Stimulated activated naive CD8-positive, alpha-beta T cell treated with anti-CD3 and anti-CD28 coated beads, Interleukin-15, Interleukin-2, amounts not matched to agents 100 U/mL and 50 U/mL, for 24 hours (primary cell): ENCODE measurements around the gene PGS1.

Source experiments
- ATAC-seq: fragments of 150-1000 bp; cut with Tn5 transposase; one replicate; pipeline ENCODE4 v1.10.0; 2021
- DNase-seq: peaks from one replicate; pipeline ENCODE4 v3.0.0; 2021

Gene PGS1

GRCh38 chr17:78365561-78366108, 12.8 kb upstream of the PGS1 start:
- DNase-seq (no peak), ATAC-seq (no peak)

DNA sequence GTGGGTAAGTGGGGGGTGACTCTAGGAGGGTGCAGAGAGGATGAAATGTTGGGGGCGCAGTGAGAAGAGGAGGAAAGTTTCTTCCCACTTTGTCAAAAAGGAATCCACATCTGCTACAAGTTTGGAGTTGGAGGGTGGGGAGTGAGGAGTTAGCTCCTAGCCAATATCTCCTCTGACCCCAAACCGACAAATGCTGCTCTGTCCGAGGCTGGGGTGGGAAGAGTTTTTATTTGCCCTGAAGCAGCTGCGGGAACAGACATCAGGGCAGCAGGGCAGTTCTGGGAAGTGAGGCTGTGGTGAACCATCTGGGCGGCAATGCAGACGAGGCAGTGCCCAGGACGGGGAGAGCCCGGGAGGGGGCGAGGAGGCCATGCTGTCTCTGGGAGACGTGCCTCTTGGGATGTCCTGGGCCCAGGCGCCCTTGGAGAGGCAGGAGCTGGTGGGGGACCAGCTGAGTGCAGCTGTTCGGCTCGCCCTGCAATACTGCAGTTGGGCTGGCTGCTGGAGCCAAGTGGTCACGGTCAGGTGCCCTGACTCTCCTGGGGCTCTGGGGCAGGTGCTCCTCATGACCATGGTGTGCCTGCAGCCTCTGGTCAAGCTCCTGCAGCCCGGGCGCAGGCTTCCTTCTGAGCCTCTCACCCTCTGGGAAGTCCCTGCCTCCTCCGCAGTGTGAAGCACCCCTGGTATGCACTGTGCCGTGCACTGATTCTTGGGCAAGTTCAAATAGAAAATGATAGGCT, 12.2 kb upstream of the PGS1 start:
- DNase-seq = no peak
- no peak for ATAC-seq

- DNase-seq = no peak
Observed at GRCh38 chr17:78367193-78367592, 11.3 kb upstream of the PGS1 start.

DNA sequence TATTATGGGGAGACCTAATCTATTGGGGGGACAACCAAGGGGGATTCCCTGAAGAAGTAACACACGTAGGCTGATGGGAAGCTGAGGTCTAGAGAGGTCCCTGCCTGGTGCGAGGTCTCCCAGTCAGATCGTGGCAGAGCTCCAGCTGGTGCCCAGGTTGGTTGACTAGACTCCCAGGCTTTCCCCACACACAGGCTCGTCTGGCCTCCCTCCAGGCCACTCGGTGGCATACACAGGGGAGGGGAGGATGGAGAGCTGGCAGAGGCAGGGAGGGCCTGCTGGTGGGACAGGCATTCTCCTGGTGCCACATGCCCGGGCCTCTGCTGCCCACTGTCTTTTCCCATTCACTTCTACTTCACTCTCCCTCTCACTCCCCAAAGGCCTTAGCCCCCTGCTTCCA, 10.1 kb upstream of the PGS1 start:
- DNase-seq = no peak

More at GRCh38 chr17:78367193-78367592, 11.3 kb upstream of the PGS1 start:
- ATAC-seq = no peak

DNA sequence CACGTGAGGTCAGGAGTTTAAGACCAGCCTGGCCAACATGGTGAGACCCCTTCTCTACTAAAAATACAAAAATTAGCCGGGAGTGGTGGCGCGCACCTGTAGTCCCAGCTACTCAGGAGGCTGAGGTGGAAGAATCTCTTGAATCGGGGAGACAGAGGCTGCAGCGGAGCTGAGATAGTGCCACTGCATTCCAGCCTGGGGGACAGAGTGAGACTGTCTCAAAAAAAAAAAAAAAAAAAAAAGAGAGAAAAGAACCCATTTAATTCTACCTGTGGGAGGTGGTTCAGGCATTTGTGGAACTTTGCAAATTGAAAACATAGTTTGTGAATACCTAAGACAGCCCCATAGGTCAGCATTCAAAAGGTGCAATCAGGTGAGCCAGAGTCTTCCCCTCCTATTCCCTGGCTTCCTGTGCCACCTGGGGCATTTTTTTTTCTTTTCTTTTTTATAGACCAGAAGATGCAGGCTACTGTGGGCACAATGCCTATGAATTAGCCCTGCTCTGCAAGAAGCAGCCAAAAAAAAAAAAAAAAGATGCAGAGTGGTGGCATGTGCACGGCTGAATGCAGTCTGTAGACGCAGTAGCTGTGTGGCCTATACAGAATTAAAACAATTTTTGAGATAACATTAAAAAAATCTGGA, 9.5 kb upstream of the PGS1 start:
- DNase-seq (no peak), ATAC-seq (no peak)

More for the DNA sequence above, 10.1 kb upstream of the PGS1 start:
- ATAC-seq = no peak

GRCh38 chr17:78369791-78370381, 8.6 kb upstream of the PGS1 start:
- no peak for ATAC-seq

DNA sequence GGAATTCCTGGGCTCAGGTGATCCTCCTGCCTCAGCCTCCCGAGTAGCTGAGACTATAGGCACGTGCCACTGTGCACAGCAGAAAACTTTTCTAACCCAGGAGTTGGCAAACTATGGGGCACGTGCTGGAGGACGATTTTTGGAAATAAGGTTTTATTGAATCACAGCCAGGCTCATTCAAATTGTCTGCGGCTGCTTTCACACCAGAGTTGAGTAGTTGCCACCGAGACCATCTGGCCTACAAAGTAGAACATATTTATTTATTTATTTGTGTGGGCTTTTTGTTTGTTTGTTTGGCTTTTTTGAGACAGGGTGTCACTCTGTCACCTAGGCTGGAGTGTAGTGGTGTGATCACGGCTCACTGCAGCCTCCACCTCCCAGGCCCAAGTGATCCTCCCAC, 7.4 kb upstream of the PGS1 start:
- DNase-seq (no peak), ATAC-seq (no peak)

More at GRCh38 chr17:78369791-78370381, 8.6 kb upstream of the PGS1 start:
- DNase-seq = no peak

GRCh38 chr17:78372841-78373240, 5.6 kb upstream of the PGS1 start:
- no peak for ATAC-seq
- DNase-seq = no peak

- ATAC-seq (no peak), DNase-seq (no peak)
Observed at GRCh38 chr17:78374189-78374588, 4.3 kb upstream of the PGS1 start.

DNA sequence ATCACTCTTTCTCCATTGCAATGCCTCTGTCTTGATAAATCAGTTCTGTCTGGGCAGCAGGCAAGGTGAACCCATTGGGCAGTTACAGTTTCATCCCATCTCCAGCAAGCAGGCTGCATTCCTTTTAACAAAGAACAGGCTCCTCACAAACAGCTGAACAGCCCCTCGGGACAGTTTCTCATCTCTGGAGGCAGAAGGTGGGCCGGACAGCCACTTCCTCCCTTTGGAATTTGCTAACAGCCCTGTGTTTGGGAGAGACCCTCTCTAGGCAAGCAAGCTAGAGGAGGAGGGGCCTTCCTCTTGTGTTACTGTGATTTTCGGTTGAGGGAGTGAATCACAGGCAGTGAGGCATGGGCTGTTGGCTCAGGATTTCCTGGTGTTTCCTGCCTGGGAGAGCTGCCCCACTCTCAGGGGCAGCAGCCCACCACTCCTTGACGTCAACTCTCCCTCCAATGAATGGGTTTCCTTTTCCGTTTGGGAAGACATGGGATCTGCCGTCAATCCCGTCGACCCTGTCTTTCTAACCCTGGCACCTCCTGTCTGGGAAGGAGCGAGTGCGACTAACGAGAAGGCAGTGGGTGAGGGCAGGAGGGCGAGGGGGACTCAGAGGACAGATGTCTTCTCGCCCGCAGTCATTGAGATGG, 3.7 kb upstream of the PGS1 start:
- ATAC-seq (no peak), DNase-seq (no peak)

GRCh38 chr17:78375401-78376151, 2.9 kb upstream of the PGS1 start:
- no peak for ATAC-seq
- DNase-seq = no peak

DNA sequence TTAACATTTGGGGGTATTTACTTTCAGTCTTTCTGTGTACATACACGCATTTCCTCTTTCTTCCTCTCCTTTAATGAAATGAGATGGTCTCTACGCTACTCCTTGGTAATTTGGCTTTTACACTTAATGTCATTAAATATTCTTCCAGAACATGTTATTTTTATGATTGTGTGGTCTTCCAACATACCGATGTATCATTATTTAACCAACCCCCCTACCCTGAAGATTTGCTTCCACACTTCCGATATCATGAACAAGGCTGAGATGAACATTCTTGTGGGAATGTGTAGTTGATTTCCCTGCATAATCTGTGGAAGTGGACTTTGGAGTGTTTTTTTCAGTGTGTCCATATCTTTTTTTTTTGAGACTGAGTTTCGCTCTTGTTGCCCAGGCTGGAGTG, 2.3 kb upstream of the PGS1 start:
- no peak for DNase-seq
- no peak for ATAC-seq

DNA sequence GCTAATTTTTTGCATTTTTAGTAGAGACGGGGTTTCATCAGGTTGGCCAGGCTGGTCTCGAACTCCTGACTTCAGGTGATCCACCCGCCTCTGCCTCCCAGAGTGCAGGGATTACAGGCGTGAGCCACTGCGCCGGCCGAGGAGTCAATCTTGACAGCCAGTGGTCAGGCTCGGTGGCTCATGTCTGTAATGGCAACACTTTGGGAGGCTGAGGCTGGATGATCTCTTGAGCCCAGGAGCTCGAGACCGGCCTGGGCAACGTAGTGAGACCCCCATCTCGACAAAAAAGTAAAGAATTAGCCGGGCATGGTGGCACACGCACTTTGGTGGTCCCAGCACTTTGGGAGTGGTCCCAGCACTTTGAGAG, 608 bp upstream of the PGS1 start:
- DNase-seq (no peak), ATAC-seq (no peak)

GRCh38 chr17:78379131-78379491, 662 bp downstream of the PGS1 start:
- ATAC-seq (no peak), DNase-seq (no peak)

DNA sequence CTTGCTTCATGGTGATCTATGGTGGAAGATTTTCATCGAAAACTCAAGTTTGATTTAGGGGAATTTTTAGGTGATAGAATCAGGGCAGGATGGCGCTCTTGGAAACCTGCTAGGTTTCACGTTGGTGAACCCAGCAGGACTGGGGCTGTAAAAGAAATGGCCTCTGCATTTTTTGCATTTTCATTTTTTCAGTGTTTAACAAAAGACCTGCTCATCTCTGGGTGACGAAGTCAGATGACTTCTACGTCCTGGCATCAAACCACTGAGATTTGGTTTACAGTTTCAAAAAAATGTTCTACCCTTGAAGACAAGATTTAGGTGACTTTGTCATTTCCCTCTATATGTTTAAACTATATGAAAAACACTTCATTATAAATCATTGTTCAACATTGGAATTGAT, 1.9 kb downstream of the PGS1 start:
- ATAC-seq = no peak
- no peak for DNase-seq

DNA sequence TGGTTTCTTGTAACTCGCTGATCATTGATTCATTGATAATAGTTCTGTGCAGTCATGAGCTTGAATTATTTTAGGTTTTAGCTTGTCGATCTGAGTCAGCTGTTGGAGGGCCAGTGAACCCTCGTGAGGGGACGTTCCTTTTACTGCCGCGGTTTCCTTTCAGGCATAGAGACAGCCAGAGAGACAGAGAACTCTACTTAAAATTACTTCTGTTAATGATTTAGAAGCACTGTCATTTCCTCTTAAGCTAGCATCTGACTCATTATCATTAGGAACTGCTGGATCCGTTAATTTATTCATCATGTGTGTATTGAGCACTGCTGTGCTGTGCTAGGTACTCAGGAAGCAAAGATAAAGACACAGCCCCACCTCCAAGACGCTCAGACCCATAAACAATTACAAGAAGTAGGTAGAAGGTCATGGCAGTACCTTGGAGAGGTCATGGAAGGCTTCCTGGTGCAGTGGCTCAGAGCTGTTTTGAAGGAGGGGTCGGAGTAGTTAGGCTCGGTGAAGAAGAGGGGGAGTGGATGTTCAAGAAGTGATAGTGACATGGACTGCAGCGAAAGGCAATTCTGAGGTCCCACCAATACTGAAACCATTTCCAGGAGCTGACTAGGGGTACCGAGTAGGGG, 3.3 kb downstream of the PGS1 start:
- ATAC-seq = peak; percentile 13
- DNase-seq = no peak

GRCh38 chr17:78383725-78384471, 5.4 kb downstream of the PGS1 start:
- ATAC-seq = peak; percentile 41

GRCh38 chr17:78384479-78385175, 6.2 kb downstream of the PGS1 start:
- no peak for DNase-seq

More at GRCh38 chr17:78383725-78384471, 5.4 kb downstream of the PGS1 start:
- DNase-seq = peak; percentile 67

GRCh38 chr17:78387977-78388941, 9.8 kb downstream of the PGS1 start:
- no peak for ATAC-seq

More at GRCh38 chr17:78384479-78385175, 6.2 kb downstream of the PGS1 start:
- no peak for ATAC-seq

More at GRCh38 chr17:78387977-78388941, 9.8 kb downstream of the PGS1 start:
- DNase-seq = no peak
